SW 1271 (cell line): ENCODE results near the gene ABCD1.
"Not testable (repeated sequence)": the region's sequence is repeated elsewhere in the genome, so short reads cannot be mapped to it uniquely, and the experiment has no call there.

Experiments used
- DNase-seq, 2 experiments: peaks; one replicate each; lab custom pipeline; 2025; lab: John Stamatoyannopoulos, UW

Gene ABCD1

GRCh38 chrX:153734871-153735270, 10.2 kb downstream of the ABCD1 start:
- no peak for DNase-seq

DNA sequence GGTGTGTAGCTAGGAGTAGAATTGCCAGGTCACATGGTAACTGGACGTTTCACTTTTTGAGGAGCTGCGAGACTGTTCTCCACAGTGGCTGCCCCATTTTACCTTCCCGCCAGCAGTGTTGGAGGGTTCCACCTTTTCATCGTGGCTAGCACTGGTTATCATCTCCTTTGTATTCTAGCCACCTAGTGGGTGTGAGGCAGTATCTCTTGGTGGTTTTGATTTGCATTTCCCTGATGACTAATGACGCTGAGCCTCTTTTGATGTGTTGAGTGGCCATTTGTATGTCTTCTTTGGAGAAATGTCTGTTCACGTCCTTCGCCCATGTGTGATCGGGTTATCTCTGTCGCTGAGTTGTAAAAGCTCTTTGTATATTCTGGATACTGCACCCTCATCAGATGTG, 10.6 kb downstream of the ABCD1 start:
- DNase-seq: peak in 1 of 2 experiments; percentile 1

GRCh38 chrX:153736071-153736820, 11.6 kb downstream of the ABCD1 start:
- no peak for DNase-seq

DNA sequence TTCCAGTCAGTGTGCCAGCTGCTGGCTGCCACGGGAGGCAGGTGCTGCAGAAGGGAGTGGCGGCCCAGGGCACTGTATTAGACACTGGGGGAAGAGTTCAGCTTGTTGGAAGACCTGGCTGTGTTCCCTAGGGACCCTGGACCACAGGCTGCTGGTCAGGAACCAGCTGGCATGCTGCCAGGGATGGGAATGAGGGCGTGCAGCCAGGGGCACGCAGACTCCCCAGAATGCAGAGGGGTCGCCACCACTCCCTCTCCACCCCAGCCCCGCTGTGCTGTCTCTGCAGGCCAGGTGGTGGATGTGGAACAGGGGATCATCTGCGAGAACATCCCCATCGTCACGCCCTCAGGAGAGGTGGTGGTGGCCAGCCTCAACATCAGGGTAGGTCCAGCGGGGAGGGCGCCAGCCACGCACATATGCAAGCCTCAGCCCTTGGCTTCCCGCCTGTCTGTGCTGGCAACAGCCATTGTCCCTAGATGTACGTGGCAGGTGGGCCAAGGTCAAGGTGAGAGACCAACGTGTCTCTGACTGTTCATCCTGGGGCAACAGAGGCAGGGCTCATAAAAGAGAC, 12.3 kb downstream of the ABCD1 start:
- no peak for DNase-seq

GRCh38 chrX:153738056-153738605, 13.5 kb downstream of the ABCD1 start:
- DNase-seq: no peak

DNA sequence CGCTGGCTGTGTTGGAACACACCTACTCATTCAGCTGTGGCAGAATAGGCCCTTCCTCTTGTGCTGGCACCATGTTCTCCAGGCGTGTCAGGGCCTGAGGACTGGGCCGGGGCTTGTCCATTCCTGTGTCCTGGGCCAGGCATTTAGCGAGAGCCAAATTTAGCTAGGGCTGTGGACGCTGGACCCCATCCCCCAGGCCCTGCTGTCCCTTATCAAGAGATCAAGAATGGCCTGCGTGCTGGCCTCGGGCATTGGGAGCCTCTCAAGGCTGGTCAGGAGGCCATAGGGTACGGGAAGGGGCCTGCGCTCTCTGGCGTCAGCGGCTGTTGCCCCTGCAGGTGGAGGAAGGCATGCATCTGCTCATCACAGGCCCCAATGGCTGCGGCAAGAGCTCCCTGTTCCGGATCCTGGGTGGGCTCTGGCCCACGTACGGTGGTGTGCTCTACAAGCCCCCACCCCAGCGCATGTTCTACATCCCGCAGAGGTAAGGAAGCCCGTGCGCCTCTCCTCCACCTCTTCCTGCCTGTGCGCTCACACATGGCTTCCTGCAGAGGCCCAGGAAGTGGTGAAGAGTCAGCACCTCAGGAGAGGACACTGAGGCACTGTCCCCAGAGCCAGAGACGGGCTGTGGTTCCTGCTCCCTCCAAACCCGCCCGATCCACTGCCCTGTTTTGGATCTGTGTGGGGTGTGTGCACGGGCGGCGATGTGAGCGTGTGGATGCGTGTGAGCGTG, 15.3 kb downstream of the ABCD1 start:
- DNase-seq: no peak

- DNase-seq: no peak
These were observed 16.1 kb downstream of the ABCD1 start for GRCh38 chrX:153740631-153741222.

GRCh38 chrX:153741446-153741845, 16.8 kb downstream of the ABCD1 start:
- DNase-seq: no peak

GRCh38 chrX:153742111-153742510, 17.5 kb downstream of the ABCD1 start:
- DNase-seq: not testable (repeated sequence)

DNA sequence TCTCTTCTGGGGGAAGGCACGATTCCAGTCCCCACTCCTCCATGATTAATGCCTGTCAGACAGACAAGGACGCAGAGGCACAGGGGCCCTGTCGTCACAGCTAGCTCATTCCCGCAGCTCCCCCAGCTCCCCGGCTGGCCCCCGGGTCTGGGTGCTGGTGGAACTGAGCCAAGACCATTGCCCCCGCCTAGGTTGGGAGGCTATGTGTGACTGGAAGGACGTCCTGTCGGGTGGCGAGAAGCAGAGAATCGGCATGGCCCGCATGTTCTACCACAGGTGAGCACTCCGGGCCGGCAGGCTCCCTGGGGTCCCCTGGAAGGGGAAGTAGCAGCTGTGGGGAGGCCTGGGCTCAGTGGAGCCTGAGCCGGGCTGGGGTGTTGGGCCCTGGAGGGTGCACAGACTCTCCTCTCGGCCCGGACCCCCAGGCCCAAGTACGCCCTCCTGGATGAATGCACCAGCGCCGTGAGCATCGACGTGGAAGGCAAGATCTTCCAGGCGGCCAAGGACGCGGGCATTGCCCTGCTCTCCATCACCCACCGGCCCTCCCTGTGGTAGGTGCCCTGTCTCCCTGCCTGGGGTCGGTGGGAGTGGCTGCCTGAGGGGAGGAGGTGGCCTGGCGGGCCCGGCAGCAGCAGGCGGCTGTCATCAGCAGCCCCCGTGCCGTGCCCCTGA, 18.3 kb downstream of the ABCD1 start:
- DNase-seq: not testable (repeated sequence)

GRCh38 chrX:153743468-153744209, 19.0 kb downstream of the ABCD1 start:
- not testable (repeated sequence) for DNase-seq

- no peak for DNase-seq
These were observed 19.8 kb downstream of the ABCD1 start for GRCh38 chrX:153744210-153745066.

GRCh38 chrX:153745067-153745433, 20.4 kb downstream of the ABCD1 start:
- DNase-seq: not testable (repeated sequence)

GRCh38 chrX:153746359-153746758, 21.7 kb downstream of the ABCD1 start:
- DNase-seq: no peak

GRCh38 chrX:153746991-153747390, 22.3 kb downstream of the ABCD1 start:
- DNase-seq: not testable (repeated sequence)

DNA sequence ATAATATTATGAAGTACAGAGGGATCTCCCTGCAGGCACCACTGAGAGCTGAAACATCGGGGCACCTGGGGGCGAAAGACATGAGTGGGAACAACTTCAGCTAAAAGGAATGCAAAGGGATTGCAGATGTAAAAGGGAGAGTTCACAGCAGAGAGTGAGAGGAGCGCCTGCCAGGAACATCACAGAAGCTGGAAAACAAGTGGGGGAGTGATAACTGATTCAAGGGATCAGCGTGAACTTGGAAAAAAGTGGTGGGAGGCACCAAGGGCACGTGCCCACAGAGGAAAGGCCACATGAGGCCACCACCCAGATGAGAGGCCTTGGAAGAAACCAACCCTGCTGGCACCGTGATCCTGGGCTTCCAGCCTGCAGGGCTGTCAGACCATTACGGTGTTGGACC, 24.4 kb downstream of the ABCD1 start:
- not testable (repeated sequence) for DNase-seq

DNA sequence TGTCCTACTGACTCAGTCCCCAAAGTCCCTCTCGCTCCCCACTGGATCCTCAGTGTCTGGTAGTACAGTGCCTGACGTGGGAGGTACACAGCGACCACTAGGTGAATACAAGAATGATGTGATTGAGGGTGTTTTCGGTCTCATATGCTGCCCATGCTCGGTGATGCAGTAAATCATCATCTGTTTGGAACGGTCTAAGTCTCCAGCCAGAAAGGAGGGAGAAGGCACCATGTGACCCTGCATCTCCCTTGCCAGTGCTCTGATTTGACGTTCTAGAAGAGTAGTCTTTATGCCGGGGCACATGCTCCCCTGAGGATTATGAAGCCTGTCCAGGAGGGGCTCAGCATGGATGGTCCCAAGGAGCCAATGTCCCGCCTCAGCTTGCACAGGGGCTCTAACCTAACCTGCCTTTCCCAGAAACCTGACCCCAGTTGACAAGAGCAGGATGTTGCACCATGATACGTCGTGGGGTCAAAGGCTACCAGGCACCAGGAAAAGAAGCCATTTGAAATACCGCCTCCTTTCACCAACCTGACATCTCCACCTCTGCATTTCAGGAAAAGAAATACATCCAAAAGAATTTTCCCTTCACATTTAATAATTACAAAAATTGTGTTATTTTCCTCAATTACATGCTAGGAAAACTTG, 25.6 kb downstream of the ABCD1 start:
- DNase-seq: no peak

- peak in 1 of 2 experiments; percentile 2 for DNase-seq
These were observed 30.5 kb downstream of the ABCD1 start for GRCh38 chrX:153755136-153755535.

DNA sequence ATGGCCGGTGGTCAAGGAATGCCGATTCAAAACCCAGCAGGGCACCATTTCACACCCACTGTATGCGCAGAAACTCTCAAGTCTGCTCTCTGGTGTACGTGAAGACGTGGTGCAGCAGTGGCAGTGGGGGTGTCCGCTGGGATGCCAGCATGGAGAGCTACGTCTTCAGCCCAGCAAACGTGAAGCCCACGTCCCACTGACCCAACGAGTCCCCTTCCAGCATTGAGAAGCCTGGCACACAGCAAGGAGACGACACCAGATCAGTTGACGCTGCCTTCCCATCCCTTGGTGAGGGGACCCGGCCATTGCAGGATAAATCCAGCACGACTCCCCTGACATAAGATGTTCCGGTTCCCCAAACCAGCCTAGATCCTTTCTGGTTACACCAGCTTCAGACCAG, 37.2 kb downstream of the ABCD1 start:
- DNase-seq: no peak
